GM23248 (cell line): ENCODE results near the gene AGO3. TPM values are rescaled to one million over a fixed set of nuclear protein-coding genes. Genes with fewer than 3 reads are reported as not detected.

Source experiments
- DNase-seq: peaks from one replicate; pipeline ENCODE4 v3.0.0-alpha.2; 2015
- H2AFZ ChIP-seq: fragments of 200-600 bp; sonication (generic); 2 replicates; pipeline ENCODE4 v1.6.1; 2016; ENCODE audit warnings: antibody characterized with exemption
- H3F3A ChIP-seq: fragments of 200-600 bp; sonication (generic); 2 replicates; pipeline ENCODE4 v1.6.1; 2016; ENCODE audit warnings: mild to moderate bottlenecking, antibody characterized with exemption, mixed run types; ENCODE audit not compliant: insufficient read depth
- H3K27ac ChIP-seq: fragments of 200-600 bp; sonication (generic); 2 replicates; pipeline ENCODE4 v1.5.1; 2016; ENCODE audit warnings: mild to moderate bottlenecking
- H3K27me3 ChIP-seq: fragments of 200-600 bp; sonication (generic); replicated peaks from 2 replicates; pipeline ENCODE4 v1.6.1; 2016; ENCODE audit warnings: mild to moderate bottlenecking; ENCODE audit not compliant: insufficient read depth
- H3K36me3 ChIP-seq: fragments of 200-600 bp; sonication (generic); 2 replicates; pipeline ENCODE4 v1.6.1; 2016; ENCODE audit warnings: low read depth, mild to moderate bottlenecking
- H3K4me1 ChIP-seq: fragments of 200-600 bp; sonication (generic); 2 replicates; pipeline ENCODE4 v1.6.1; 2016; ENCODE audit warnings: mild to moderate bottlenecking; ENCODE audit not compliant: insufficient read depth
- H3K4me2 ChIP-seq: fragments of 200-600 bp; sonication (generic); one replicate; pipeline ENCODE4 v1.6.1; 2016; ENCODE audit warnings: mild to moderate bottlenecking; ENCODE audit not compliant: unreplicated experiment
- H3K4me3 ChIP-seq: fragments of 200-600 bp; sonication (generic); 2 replicates; pipeline ENCODE4 v1.5.1; 2016; ENCODE audit warnings: mild to moderate bottlenecking
- H3K79me2 ChIP-seq: fragments of 200-600 bp; sonication (generic); 2 replicates; pipeline ENCODE4 v1.6.1; 2016; ENCODE audit warnings: mild to moderate bottlenecking; ENCODE audit not compliant: insufficient read depth
- H3K9ac ChIP-seq: fragments of 200-600 bp; sonication (generic); 2 replicates; pipeline ENCODE4 v1.6.1; 2016; ENCODE audit warnings: mild to moderate bottlenecking
- H3K9me2 ChIP-seq: fragments of 200-600 bp; sonication (generic); 2 replicates; pipeline ENCODE4 v1.6.1; 2016; ENCODE audit warnings: mixed run types, mild to moderate bottlenecking, moderate library complexity; ENCODE audit not compliant: insufficient read depth
- H3K9me3 ChIP-seq: fragments of 200-600 bp; sonication (generic); one replicate; pipeline ENCODE4 v1.6.1; 2017; ENCODE audit warnings: low read depth
- H4K20me1 ChIP-seq: fragments of 200-600 bp; sonication (generic); 2 replicates; pipeline ENCODE4 v1.6.0; 2016; ENCODE audit not compliant: insufficient read depth
- EZH2 ChIP-seq: fragments of 200-600 bp; sonication (generic); IDR thresholded peaks from 2 replicates; pipeline ENCODE4 v1.6.1; 2018; ENCODE audit warnings: antibody characterized with exemption, mild to moderate bottlenecking; ENCODE audit not compliant: insufficient read depth, poor library complexity, severe bottlenecking
- EZH2phosphoT487 ChIP-seq: fragments of 200-600 bp; sonication (generic); IDR thresholded peaks from 2 replicates; pipeline ENCODE4 v1.6.1; 2018; ENCODE audit warnings: antibody characterized with exemption, moderate library complexity, mild to moderate bottlenecking, low read depth; ENCODE audit not compliant: insufficient read depth
- WGBS, 2 experiments: methylation state at CpG; one replicate each; pipeline ENCODE4 v1.1.6; 2015 to 2017; ENCODE audit warnings: low lambda C conversion rate in 2 of 2, low coverage in 1 of 2; ENCODE audit errors: missing lambda C conversion rate in 2 of 2; 5-methylcytosine and 5-hydroxymethylcytosine counted together
- in situ Hi-C: fragments of 300-500 bp; cut with MboI; formaldehyde crosslinking; loops from 2 replicates; pipeline ENCODE4 v1.15.0; 2020
- polyA plus RNA-seq: library from polyadenylated mRNA; unstranded; fragments of >200 nt; fragmentation: Nextera tagmentation; extraction: Ambion mirVana; gene quantifications from 2 replicates; pipeline ENCODE4 v1.2.1, GENCODE V29; 2016
- total RNA-seq: library from RNA; depleted of rRNA; stranded (reverse); fragments of >200 nt; shearing (Covaris generic); gene quantifications from 2 replicates; pipeline ENCODE4 v1.2.3, GENCODE V29; 2014

Gene AGO3
- total and polyA plus RNA-seq, 2 experiments from 2014 or later, result 7.9 to 14.2 TPM

DNA sequence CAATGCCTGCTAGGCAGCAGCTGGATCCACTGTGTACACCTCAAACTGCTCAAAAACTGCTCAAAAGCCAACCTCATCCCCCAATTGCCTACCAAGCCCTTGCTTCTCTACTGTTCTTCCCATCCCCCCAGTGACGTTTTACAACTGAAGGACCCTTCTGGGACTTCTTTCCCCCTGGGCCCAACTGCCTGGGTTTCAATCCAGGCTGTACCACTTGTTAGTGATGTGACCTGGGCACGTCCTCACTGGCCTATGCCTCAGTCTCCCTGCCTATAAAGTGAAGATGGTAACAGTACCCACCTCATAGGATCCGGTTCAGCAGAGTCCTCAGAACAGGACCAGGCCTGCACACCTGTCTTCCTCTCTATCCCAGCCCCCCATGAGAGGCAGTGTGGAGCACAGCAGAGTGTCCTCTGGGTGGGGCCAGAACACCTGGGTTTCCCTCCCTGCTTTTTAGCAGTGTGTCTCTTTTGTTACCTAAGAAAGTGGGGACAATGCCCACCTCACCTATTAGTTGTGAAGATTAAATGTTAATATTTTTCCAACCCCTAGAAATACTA lies 151.1 kb downstream of the AGO3 start:
- DNase-seq, result no peak

DNA sequence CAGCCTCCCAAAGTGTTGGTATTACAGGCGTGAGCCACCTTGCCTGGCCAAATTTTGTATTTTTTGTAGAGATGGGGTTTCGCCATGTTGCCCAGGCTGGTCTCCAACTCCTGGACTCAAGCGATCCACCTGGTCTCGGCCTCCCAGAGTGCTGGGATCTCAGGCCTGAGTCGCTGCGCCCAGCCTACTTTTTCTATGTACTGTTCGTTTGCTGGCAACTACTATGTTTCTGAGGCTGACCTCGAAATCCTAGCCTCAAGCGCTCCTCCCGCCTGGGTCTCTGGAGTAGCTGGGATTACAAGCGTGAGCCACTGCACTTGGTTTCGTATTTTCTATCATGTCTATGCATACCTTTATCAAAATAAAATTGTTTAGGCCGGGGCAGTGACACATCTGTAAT lies 152.3 kb downstream of the AGO3 start:
- H3F3A ChIP-seq, result peaks cover 15% of the 10 kb centered on the region; the same call in 1 of the 2 replicates
- no peak for DNase-seq
- no peaks in the 10 kb centered on the region for H3K9me2 ChIP-seq
- H2AFZ ChIP-seq, result no peak overlapping the region
- in situ Hi-C loops, result no loop called here
- no peak overlapping the region for H3K9ac ChIP-seq
- H3K36me3 ChIP-seq, result no peaks in the 10 kb centered on the region
- no peak overlapping the region for H3K27ac ChIP-seq
- no peak for TF ChIP-seq EZH2
- TF ChIP-seq EZH2phosphoT487, result no peak
- no peak overlapping the region for H3K4me2 ChIP-seq
- WGBS, 2 experiments, result 85 to 87% methylated on average over 13 of the region's 13 CpGs
- H3K9me3 ChIP-seq, result no peaks in the 10 kb centered on the region
- peaks cover 11% of the 10 kb centered on the region for H3K4me1 ChIP-seq
- no peaks in the 10 kb centered on the region for H3K79me2 ChIP-seq
- H3K27me3 ChIP-seq, result no peaks in the 10 kb centered on the region
- no peaks in the 10 kb centered on the region for H4K20me1 ChIP-seq
- H3K4me3 ChIP-seq, result no peak overlapping the region

More for the DNA sequence above, 151.1 kb downstream of the AGO3 start:
- H3K36me3 ChIP-seq, result no peaks in the 10 kb centered on the region
- H3K4me3 ChIP-seq, result no peak overlapping the region
- H3K4me2 ChIP-seq, result no peak overlapping the region
- no peaks in the 10 kb centered on the region for H4K20me1 ChIP-seq
- H3K9me3 ChIP-seq, result no peaks in the 10 kb centered on the region
- H2AFZ ChIP-seq, result no peak overlapping the region
- H3K9me2 ChIP-seq, result no peaks in the 10 kb centered on the region
- no peaks in the 10 kb centered on the region for H3K79me2 ChIP-seq
- H3K4me1 ChIP-seq, result peaks cover 11% of the 10 kb centered on the region
- in situ Hi-C loops, result no loop called here
- no peak overlapping the region for H3K27ac ChIP-seq
- H3F3A ChIP-seq, result peaks cover 15% of the 10 kb centered on the region; the same call in 1 of the 2 replicates
- no peak overlapping the region for H3K9ac ChIP-seq
- H3K27me3 ChIP-seq, result no peaks in the 10 kb centered on the region
- WGBS, 2 experiments, result 49 to 50% methylated on average over 3 of the region's 3 CpGs
- TF ChIP-seq EZH2 (no peak), EZH2phosphoT487 (no peak)

DNA sequence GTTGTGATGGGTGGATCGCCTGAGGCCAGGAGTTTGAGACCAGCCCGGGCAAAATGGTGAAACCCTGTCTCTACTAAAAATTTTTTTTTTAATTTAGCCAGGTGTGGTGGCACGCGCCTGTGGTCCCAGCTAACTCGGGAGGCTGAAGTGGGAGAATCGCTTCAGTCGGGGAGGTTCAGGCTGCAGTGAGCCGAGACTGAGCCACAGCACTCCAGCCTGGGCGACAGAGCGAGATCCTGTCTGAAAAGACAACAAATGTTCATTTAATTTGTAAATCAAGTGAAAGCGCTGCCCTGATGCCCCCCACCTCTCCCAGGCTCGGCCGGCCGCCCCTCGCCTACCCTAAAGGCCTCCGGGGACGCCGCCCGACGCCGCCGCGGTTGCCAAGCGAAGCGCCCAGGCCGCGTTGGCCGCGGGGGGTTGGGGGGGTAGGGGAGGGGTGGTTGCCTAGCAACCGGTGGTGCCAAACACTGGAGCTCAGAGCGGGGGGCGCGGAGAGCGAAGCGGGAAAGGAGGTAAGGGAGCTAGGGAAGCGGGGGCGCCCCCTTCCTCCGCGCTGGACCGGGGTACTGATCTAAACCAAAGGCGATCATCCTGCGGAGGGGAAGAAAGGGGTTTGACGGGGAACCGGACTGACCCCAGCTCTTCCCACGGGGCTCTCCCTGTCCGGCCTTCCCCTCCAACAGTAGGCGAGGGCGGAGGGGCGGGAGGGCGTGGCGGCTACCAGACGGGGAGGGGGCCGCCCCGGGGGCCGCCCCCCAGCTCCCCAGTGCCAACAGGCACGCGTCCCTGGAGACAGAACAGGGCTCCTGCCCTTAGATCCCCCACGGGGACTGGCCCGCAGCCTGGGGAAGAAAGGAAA lies 153.0 kb downstream of the AGO3 start, which contains the start of gene TEKT2:
Gene TEKT2 (plus strand): TSS at position 460 of the 862 bp plus-strand sequence. CDS start 828 bp downstream, outside the sequence.
- peaks cover 11% of the 10 kb centered on the region for H3K4me1 ChIP-seq
- peak within 1 kb of the TSS; percentile 70 for H3K9ac ChIP-seq
- H3K4me2 ChIP-seq, result peak within 1 kb of the TSS; percentile 31
- H3K4me3 ChIP-seq, result peak within 1 kb of the TSS; percentile 53
- no peaks in the 10 kb centered on the region for H3K9me2 ChIP-seq
- peak; percentile 40 for DNase-seq
- H3F3A ChIP-seq, result peaks cover 15% of the 10 kb centered on the region; the same call in 1 of the 2 replicates
- 14 to 23% methylated on average over 33 to 59 of the region's 59 CpGs for WGBS, 2 experiments
- H3K79me2 ChIP-seq, result peaks cover under 1% of the 10 kb centered on the region; the same call in 1 of the 2 replicates
- TF ChIP-seq EZH2, result no peak
- no peak for TF ChIP-seq EZH2phosphoT487
- H3K9me3 ChIP-seq, result no peaks in the 10 kb centered on the region
- H2AFZ ChIP-seq, result peak within 1 kb of the TSS; percentile 87
- no peaks in the 10 kb centered on the region for H3K27me3 ChIP-seq
- in situ Hi-C loops, result no loop called here
- no peaks in the 10 kb centered on the region for H3K36me3 ChIP-seq
- no peaks in the 10 kb centered on the region for H4K20me1 ChIP-seq
- no peak within 1 kb of the TSS for H3K27ac ChIP-seq

DNA sequence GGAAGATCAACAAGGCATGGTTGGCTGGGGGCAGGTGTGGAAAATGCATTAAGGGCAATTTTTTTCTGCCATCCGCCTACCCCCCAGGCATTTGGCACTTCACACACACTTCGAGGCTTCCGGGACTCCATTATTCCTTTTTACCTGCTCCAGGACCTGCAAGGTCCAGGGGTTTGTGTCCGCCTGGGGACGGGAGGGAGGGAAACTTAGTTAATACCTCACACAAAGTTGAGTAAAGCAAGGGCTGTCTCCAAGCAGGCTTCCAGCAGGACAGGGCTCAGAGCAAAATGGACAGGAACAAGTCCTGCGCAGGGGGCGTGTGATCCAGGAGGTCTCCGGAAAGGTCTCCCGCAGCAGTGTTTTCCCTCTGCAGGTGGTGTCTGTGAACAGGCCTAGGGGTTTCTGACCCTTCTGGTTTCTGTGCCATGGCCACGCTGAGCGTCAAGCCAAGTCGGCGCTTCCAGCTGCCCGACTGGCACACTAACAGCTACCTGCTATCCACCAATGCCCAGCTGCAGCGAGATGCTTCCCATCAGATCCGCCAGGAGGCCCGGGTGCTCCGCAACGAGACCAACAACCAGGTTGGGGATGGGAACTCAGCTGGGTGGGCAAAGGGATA lies 153.7 kb downstream of the AGO3 start:
- Histone ChIP-seq H3K4me3 (peak overlapping the region; percentile 53), H4K20me1 (no peaks in the 10 kb centered on the region), H3K4me2 (peak overlapping the region; percentile 31), H3K27me3 (no peaks in the 10 kb centered on the region), H3K27ac (no peak overlapping the region), H3K36me3 (no peaks in the 10 kb centered on the region), H3K9ac (peak overlapping the region; percentile 70), H3K4me1 (peaks cover 11% of the 10 kb centered on the region), H3F3A (peaks cover 15% of the 10 kb centered on the region; the same call in 1 of the 2 replicates), H2AFZ (peak overlapping the region; percentile 87), H3K79me2 (peaks cover 8% of the 10 kb centered on the region), H3K9me3 (no peaks in the 10 kb centered on the region), H3K9me2 (no peaks in the 10 kb centered on the region)
- in situ Hi-C loops, result no loop called here
- TF ChIP-seq EZH2phosphoT487, result no peak
- TF ChIP-seq EZH2, result no peak
- WGBS, 2 experiments, result 56 to 60% methylated on average over 16 to 19 of the region's 19 CpGs
- peak; percentile 14 for DNase-seq
